MV-4-11 (cell line): ENCODE data around the gene ANKZF1.

Source experiments
- DNase-seq: peaks from one replicate; lab custom pipeline; 2025; lab: John Stamatoyannopoulos, UW

The ANKZF1 gene

GRCh38 chr2:219228041-219228910 is 1.3 kb upstream of the ANKZF1 start:
- DNase-seq: peak; percentile 2

- DNase-seq: no peak
These were observed 698 bp upstream of the ANKZF1 start for GRCh38 chr2:219228911-219229304.

- peak; percentile 6 for DNase-seq
These were observed 494 bp downstream of the ANKZF1 start for GRCh38 chr2:219230059-219230540.

- no peak for DNase-seq
These were observed 4.7 kb downstream of the ANKZF1 start for GRCh38 chr2:219234331-219234730.

- DNase-seq: no peak
These were observed 13.7 kb downstream of the ANKZF1 start for GRCh38 chr2:219243291-219243761.

- no peak for DNase-seq
These were observed 15.2 kb downstream of the ANKZF1 start for GRCh38 chr2:219244789-219245147.

- peak; percentile 87 for DNase-seq
These were observed 15.7 kb downstream of the ANKZF1 start, which contains the start of the genes GLB1L and STK16 for GRCh38 chr2:219245148-219245898. TSS of gene GLB1L (minus strand) at chr2:219245444. CDS start at chr2:219243573, 1,871 bp downstream. TSS of gene STK16 (plus strand) at chr2:219245479. CDS start at chr2:219246000, 521 bp downstream.

- no peak for DNase-seq
These were observed 16.3 kb downstream of the ANKZF1 start for GRCh38 chr2:219245899-219246230.

GRCh38 chr2:219246559-219246958 is 17.0 kb downstream of the ANKZF1 start:
- DNase-seq: no peak

- peak; percentile 44 for DNase-seq
These were observed 18.4 kb downstream of the ANKZF1 start for GRCh38 chr2:219247678-219248642.

GRCh38 chr2:219248845-219249202 is 19.2 kb downstream of the ANKZF1 start:
- DNase-seq: no peak

GRCh38 chr2:219249203-219249980 is 19.8 kb downstream of the ANKZF1 start:
- DNase-seq: peak; percentile 43

- DNase-seq: peak; percentile 48
These were observed 20.6 kb downstream of the ANKZF1 start for GRCh38 chr2:219250049-219250781.

- peak; percentile 27 for DNase-seq
These were observed 22.1 kb downstream of the ANKZF1 start for GRCh38 chr2:219251656-219252055.

GRCh38 chr2:219252084-219252483 is 22.5 kb downstream of the ANKZF1 start:
- DNase-seq: no peak

GRCh38 chr2:219252570-219252899 is 22.9 kb downstream of the ANKZF1 start:
- no peak for DNase-seq

- peak; percentile 67 for DNase-seq
These were observed 23.5 kb downstream of the ANKZF1 start, which contains the start of gene TUBA4B for GRCh38 chr2:219252900-219253752. TSS of gene TUBA4B (plus strand) at chr2:219253243. CDS start at chr2:219253408, 165 bp downstream.

GRCh38 chr2:219253753-219254589 is 24.4 kb downstream of the ANKZF1 start, which contains the start of gene TUBA4A:
TSS of gene TUBA4A (minus strand) at chr2:219253918. CDS start at chr2:219253858, 60 bp downstream.
- peak; percentile 69 for DNase-seq
